Kidney capillary endothelial cell (primary cell): ENCODE measurements around the gene COQ5.
"Not testable (repeated sequence)": the region's sequence is repeated elsewhere in the genome, so short reads cannot be mapped to it uniquely, and the experiment has no call there.

Experiments used
- DNase-seq: peaks from one replicate; pipeline ENCODE4 v3.0.0-alpha.2; 2018; ENCODE audit warnings: low spot score

Gene COQ5

DNA sequence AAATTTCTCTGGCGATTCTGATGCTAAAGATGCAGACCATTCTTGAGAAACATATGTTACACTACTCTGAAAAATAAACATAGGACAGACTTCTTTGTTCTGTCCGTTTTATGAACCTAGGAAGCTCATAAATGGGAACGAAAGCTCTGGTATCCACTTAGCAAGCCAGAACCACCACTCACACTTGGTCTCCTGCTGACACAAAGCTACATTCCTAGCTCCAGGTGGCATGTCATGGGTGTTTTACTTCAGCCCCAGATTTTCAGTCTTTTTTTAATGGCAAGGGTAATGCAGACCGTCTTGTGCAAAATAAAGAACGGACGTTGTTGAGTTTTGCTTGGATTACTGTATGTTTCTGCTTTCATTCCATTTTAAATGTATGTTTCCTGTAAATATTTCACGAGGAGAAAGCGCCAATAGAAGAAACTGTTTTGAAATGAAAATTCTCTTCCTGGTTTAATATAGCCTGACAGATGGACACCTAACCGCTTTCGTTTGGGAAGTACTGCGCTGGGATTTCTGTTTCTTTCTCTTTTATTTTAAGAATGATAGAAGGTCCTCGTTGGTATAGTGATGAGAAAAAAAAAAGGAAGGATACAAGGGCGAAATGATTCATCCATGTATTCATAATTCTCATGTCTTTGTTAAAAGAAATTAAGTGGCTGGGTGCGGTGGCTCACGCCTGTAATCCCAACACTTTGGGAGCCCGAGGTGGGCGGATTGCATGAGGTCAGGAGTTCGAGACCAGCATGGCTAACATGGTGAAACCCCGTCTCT lies 871 bp upstream of the COQ5 start:
- no peak for DNase-seq

DNA sequence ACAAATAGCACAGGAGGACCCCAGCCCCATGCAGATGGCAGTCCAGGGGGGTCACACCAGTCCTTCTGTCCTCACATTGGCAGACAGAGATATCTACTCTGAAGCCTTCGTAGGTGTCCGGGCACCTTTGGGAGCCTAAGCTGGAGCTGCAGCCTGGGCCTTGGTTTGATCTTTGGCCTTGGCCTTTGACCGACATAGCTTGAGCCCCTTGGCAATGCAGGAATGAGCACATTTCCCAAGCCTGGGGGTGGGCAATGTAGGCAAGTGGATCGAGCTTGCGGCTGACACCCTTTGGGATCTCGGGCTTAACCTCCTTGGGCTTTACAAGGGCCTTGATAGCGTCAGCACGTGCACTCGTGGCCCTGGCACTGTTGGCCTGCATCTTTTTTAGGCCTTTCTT lies 6.4 kb downstream of the COQ5 start:
- DNase-seq, result no peak

- not testable (repeated sequence) for DNase-seq
These were observed 9.6 kb downstream of the COQ5 start for GRCh38 chr12:120519324-120519723.

- DNase-seq, result no peak
These were observed 13.5 kb downstream of the COQ5 start for GRCh38 chr12:120515496-120515895.

DNA sequence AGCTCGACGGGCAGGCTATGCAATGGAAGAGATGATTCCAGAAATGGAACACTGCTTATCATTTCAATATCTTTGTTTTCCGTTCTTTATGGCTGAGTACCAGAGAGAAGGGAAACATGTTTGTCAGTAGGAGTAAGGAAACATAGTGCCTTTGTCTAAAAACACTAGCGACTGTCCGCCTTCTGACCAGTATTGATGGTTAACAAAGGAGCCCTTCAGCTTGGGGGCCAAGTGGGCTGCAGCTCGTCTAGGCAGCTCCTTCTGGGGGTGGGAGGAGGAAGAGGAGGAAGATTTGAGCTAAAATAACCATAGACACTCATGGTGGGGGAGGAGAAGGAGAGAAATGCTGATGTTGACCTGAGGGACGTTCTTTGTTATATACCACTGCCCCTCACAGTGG lies 15.0 kb downstream of the COQ5 start:
- DNase-seq, result no peak

GRCh38 chr12:120508537-120508936 lies 20.4 kb downstream of the COQ5 start:
- DNase-seq, result no peak

DNA sequence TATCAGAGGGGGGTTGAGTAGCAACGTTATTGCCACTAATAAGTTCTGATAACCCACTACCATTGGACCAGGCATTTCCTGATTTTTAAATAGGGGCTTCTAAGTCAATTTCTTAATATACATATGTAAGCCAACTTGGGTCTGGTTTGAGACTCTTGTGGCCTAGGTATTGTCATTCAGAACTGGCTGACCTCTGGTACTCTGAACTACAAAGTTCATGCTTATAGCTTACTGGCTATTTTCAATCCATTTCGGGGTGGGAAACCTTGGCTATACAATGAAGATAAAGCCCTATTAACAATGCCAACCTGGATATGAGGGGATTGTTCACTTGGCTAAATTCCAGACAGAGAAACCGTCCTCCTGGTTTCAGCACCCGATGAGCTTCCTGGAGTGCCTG lies 24.4 kb downstream of the COQ5 start:
- DNase-seq, result no peak

DNA sequence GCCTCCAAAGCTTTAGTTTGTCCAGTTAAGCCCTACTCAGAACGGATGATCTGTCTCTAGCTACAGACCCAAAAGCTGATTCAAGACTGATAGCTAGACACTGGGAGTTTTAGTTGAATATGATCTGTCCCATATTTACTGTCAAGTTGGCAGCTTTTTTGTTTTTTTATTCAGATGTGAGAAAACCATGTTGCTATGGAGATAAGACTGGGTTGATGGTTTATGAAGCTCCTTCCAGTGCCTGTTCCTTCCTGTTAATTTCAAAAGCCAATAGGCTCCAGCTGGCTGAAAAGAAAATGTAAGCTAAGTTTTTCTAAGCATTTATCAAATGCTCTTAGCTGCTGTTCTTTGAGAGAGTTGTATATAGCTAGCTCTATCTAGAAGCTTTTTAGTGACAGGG lies 28.4 kb downstream of the COQ5 start:
- DNase-seq, result no peak

DNA sequence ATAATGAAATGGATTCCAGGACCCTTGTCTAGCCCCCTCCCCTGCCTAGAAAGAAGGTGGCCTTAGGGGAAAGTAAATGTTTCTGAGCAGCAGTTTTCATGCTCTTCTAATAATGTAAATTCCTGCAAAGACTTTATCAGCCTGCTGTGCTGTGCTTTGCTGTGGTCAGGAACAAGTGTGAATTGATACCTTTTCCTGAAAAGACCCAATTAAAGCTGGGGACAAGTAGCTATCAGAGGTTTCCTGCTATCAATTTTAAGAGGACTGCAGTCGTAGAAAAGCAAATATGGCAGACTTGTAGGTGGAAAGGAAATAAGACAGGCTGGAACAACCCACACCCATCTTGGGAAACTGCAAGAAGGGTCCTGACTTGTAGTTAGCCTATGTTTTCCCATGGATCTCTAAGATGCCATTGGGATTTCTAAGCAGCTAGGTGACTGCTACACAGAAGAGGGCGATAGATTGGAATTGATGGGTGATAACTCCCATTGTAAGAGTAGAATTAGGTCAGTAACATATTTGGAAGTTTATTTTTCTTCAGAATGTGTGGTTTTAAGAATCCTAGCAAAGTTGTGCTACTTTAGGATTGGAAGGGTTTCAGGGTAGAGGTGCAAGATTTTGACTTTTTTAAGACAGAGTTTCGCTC lies 30.0 kb downstream of the COQ5 start:
- DNase-seq, result no peak

GRCh38 chr12:120497524-120498150 lies 31.3 kb downstream of the COQ5 start:
- no peak for DNase-seq

- no peak for DNase-seq
These were observed 32.3 kb downstream of the COQ5 start for GRCh38 chr12:120496413-120497340.

DNA sequence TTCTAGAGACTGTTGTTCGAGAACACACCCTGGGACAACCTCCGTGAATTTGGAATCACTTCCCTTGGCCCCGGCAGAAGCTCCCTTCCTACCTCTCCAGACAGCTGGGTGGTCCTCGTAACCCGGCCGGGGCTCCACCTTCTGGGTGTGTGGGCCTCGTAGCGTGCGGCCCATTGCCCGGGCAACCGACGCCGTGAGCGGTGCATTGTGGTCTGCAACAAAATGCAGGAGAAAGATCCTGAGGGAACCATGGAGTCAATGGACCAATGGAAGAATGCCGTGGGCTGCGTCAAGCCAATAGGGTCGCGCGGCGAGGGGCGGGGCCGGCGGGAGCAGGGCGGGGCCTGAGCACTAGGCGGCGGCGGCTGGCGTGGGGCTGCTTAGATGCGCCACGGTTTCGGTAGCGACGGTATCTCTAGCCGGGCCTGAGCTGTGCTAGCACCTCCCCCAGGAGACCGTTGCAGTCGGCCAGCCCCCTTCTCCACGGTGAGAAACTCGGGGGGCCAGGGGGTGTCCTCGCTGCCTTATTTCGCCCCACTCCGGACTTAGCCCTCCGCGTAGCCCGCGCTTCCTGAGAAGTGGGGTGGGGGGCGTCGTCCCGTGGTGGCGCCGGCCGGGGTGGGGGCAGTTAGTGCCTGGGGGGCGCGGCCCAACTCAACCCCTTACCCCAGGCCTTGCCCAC lies 33.1 kb downstream of the COQ5 start, which contains the start of gene DYNLL1:
Gene DYNLL1 (plus strand): TSS at position 383 of the 682 bp plus-strand sequence. CDS start 309 bp downstream, outside the sequence.
- peak; percentile 94 for DNase-seq

DNA sequence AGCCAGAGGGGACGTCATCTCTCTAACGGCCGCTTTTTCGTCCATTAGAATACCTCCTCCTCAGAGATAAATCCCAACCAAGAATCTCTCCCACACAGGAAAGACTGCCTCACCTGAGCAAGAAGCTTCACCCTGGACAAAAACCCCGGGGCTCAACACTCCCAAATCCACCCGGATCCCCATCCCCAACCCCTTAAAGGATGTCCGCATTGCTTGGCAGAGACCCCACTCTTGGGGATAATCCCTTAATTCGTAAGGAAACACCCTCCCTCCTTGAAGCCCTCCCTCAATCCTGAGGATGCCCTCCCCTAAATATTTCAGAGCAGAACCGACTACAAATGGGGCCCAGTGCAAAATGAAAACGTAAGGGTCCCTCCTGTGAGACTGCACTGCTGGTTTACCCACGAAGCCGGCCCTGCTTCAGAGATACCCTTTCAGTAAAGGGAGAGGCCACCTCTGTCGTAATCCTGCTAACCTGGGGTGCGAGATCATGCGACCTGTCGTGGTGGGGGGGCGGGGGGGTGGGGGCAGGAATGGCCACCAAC lies 33.7 kb downstream of the COQ5 start:
- DNase-seq, result no peak

DNA sequence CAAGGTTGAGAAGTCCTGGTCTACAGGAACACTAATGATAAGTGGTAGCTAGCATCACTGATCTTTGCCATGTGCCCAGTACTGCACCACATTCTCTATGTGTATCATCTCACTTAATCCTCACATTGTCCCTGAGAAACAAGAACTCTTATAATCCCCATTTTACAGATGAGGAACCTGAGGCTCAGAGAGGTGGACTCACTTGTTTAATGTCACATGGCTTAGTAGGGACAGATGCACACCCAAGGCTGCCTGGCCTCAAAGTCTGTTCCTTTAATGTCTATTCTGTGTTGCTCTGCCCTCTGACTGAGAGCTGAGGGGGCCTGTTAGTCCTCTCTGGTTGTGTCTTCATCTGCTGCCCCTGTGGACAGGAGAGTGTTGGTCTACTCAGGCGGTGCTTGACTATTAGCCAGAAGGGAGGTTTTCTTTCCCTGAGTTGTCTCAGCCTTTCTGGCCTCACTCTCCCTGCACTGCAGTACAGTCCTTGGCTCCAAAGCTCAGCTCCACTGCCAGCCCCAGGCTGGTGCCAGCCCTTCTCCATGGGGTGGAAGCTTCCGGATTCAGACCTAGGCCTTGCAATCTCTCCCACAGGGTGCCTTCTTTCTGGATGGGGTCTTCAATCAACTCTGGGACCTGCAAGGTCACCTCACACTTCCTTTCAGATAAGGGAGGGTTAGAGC lies 38.0 kb downstream of the COQ5 start:
- no peak for DNase-seq

- no peak for DNase-seq
These were observed 38.6 kb downstream of the COQ5 start for GRCh38 chr12:120490325-120490724.

GRCh38 chr12:120489018-120489417 lies 39.9 kb downstream of the COQ5 start:
- DNase-seq, result no peak

GRCh38 chr12:120488057-120488640 lies 40.8 kb downstream of the COQ5 start:
- peak; percentile 77 for DNase-seq

DNA sequence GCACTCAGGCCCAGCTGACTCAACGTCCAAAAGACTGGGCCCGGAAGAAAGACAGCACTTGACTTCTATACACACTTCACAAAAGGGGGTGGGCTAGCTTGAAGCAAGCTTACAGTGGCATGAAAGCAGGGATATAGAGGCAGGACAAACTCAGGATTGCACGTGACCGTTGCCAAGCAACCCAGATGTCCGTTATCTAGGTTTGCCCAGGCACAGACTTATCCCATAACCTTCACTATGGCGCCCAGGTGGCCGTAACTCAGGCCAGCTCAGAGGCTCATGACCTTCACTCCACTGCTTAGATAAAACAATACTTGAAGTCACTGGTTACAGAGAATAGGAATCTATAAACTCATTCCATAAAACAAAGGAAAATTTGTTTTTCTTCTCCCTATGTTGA lies 41.4 kb downstream of the COQ5 start:
- not testable (repeated sequence) for DNase-seq

GRCh38 chr12:120485961-120486881 lies 42.7 kb downstream of the COQ5 start:
- DNase-seq, result no peak
